ENCODE measurements around the gene PRPF38A. TPM values are rescaled to one million over a fixed set of nuclear protein-coding genes. Genes with fewer than 3 reads are reported as not detected.

Gene PRPF38A
- total and polyA plus RNA-seq, 2 donors (not counting 3 experiments of a cell fraction or from before 2014, with no cell fraction given), result 16.0 to 42.0 TPM

DNA sequence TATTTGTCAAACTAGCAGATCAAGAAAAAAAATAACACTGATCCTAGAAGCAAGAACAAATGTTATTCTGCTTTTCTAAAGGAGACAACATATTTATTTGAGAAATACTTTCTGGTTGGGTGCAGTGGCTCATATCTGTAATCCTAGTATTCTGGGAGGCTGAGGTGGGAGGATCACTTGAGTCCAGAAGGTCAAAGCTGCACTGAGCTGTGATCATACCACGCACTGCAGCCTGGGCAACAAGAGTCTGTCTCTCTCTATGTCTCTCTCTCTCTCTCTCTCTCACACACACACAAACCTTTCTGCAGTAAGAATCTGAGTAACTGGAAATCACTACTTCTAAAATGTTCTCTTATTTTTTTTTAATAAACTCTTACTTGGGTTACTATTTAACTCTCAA is 31.2 kb downstream of the PRPF38A start:
- Histone ChIP-seq H3K9me3 (replicated peaks; ENCODE audit: control insufficient read depth, insufficient read depth, low read length) (no peaks in the 10 kb centered on the region), H3K9ac (replicated peaks; ENCODE audit: extremely low read depth, insufficient read depth, low read length) (no peak overlapping the region), H3K79me2 (ENCODE audit: control insufficient read depth, insufficient read depth, low read length) (no peaks in the 10 kb centered on the region), H4K20me1 (replicated peaks; ENCODE audit: control insufficient read depth, extremely low read depth, insufficient read depth, low read length) (no peaks in the 10 kb centered on the region), H3K27me3 (ENCODE audit: control insufficient read depth in 2 of 2, insufficient read depth in 2 of 2, low read length in 2 of 2) (no peaks in the 10 kb centered on the region), H3K27ac (ENCODE audit: insufficient read depth, low read depth, low read length) (no peak overlapping the region), H3K9me1 (replicated peaks; ENCODE audit: control insufficient read depth, extremely low read depth, insufficient read depth, low read length) (no peaks in the 10 kb centered on the region), H3K36me3 (ENCODE audit: control insufficient read depth in 2 of 2, extremely low read depth in 1 of 2, insufficient read depth in 2 of 2, low read length in 2 of 2) (peaks cover 5 to 8% of the 10 kb centered on the region in 2 experiments), H2AFZ (ENCODE audit: low read depth, low read length) (no peak overlapping the region), H3K4me1 (ENCODE audit: control insufficient read depth, extremely low read depth, insufficient read depth, low read length) (no peaks in the 10 kb centered on the region), H3K4me2 (ENCODE audit: insufficient read depth, low read length) (no peak overlapping the region), H3K4me3 (replicated peaks in 1 of 3; ENCODE audit: insufficient read depth in 1 of 3, low read depth in 1 of 3, low read length in 3 of 3) (no peak overlapping the region)
- dilution Hi-C loops (cut with MboI; ENCODE audit: extremely low pct_ligation_motif_present, low sequenced_read_pairs) (no loop called here), intact Hi-C loops (cut with micrococcal nuclease) (no loop called here)
- ChIA-PET POLR2A (no interaction called here), CTCF (no interaction called here)
- BruUV-seq (replicated peaks), result no TSS peak
- no peak for FAIRE-seq
- DNase-seq (ENCODE audit: low read depth, low spot score), result no peak
- TF ChIP-seq, protein P1, sequence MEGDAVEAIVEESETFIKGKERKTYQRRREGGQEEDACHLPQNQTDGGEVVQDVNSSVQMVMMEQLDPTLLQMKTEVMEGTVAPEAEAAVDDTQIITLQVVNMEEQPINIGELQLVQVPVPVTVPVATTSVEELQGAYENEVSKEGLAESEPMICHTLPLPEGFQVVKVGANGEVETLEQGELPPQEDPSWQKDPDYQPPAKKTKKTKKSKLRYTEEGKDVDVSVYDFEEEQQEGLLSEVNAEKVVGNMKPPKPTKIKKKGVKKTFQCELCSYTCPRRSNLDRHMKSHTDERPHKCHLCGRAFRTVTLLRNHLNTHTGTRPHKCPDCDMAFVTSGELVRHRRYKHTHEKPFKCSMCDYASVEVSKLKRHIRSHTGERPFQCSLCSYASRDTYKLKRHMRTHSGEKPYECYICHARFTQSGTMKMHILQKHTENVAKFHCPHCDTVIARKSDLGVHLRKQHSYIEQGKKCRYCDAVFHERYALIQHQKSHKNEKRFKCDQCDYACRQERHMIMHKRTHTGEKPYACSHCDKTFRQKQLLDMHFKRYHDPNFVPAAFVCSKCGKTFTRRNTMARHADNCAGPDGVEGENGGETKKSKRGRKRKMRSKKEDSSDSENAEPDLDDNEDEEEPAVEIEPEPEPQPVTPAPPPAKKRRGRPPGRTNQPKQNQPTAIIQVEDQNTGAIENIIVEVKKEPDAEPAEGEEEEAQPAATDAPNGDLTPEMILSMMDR (IDR thresholded peaks at IDR 0.05; ENCODE audit: extremely low read depth in 1 of 2, insufficient read depth in 1 of 2, low read depth in 1 of 2, low read length in 2 of 2), result no peak
- TF ChIP-seq GATA2 (IDR thresholded peaks at IDR 0.05; ENCODE audit: insufficient read depth, insufficient read length, low read depth, low read length), result no peak
- no peak for TF ChIP-seq EZH2 (IDR thresholded peaks at IDR 0.05; ENCODE audit: borderline replicate concordance, low read depth, low read length, severe bottlenecking)
- no peak for TF ChIP-seq FOS (IDR thresholded peaks at IDR 0.05; ENCODE audit: borderline replicate concordance, insufficient read depth, low read length)
- TF ChIP-seq POLR2AphosphoS5 (IDR thresholded peaks at IDR 0.05; ENCODE audit: insufficient read depth, low read depth, low read length), result no peak
- no peak for TF ChIP-seq JUN (IDR thresholded peaks at IDR 0.05; ENCODE audit: borderline replicate concordance, insufficient read depth, insufficient read length, low read depth)
- TF ChIP-seq, protein P2, sequence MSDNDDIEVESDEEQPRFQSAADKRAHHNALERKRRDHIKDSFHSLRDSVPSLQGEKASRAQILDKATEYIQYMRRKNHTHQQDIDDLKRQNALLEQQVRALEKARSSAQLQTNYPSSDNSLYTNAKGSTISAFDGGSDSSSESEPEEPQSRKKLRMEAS (IDR thresholded peaks at IDR 0.05; ENCODE audit: insufficient read depth, insufficient read length), result no peak
- TF ChIP-seq MYC (IDR thresholded peaks at IDR 0.05; ENCODE audit: low read depth, low read length), result no peak
- no peak for TF ChIP-seq POLR2A (IDR thresholded peaks at IDR 0.05; ENCODE audit: low read depth, low read length)

Data from endothelial cell of umbilical vein (primary cell).